ENCODE results near the gene ASB6. TPM values are rescaled to one million over a fixed set of nuclear protein-coding genes. Genes with fewer than 3 reads are reported as not detected.

Gene ASB6
- polyA plus RNA-seq, 2 of the 4 experiments (the other 2 are of a cell fraction) = 9.2 to 17.3 TPM

DNA sequence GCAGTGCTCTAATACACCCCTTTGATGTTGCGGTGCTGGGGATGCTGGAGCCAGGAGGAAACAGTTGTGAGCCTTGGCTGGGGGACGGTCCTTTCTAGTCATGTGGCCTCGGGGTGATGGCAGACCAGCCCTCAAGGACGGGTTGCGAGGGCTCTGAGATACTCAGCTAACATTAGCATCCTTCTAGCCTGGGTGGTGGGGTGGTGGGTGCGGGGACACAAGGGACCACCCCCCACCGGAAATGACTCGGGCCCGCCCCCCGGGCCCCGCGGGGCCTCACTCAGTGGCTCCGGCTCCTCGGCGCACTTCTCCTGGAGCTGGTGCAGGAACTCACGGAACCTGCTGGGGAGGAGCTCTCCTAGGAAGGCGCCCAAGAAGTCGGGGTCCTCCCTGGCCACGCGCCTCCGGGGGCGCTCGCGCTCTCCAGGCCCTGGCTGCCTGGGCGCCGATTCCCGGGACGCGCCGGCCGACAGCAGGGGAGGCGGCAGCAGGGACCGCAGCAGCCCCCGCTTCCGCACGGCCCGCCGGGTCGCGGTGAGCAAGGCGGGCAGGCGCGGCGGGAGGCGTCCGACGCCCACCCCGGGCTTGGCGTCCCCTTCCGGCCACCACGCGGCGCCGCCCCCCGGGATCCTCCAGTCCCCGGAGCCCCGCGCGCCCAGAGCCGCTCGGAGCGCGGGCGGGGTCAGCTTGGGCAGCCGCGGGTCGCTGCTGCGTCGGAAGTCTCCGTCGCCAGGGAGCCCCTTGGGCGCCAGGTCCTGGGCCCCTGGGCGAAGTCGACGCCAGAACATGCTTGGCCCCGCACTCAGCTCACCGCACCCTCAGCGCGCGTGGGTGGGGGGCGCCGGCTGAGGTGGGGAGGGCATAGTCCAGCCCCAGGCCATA is 21.9 kb downstream of the ASB6 start:
- H3K27ac ChIP-seq = peak overlapping the region; percentile 96 to 98
- TF ChIP-seq HDAC2 (IDR thresholded peaks at IDR 0.05) (no peak), NPAS2 (CRISPR knock-in tag; IDR thresholded peaks at IDR 0.05; ENCODE audit: borderline replicate concordance) (no peak), CBX8 (IDR thresholded peaks at IDR 0.05) (no peak), GATA3 (IDR thresholded peaks at IDR 0.05; ENCODE audit: borderline replicate concordance) (no peak), SREBF2 (IDR thresholded peaks at IDR 0.05) (no peak), CHD4 (IDR thresholded peaks at IDR 0.05; ENCODE audit: borderline replicate concordance) (no peak), NFE2L2 (conservative IDR thresholded peaks at IDR 0.05; ENCODE audit: low read length) (no peak), CEBPB (IDR thresholded peaks at IDR 0.05) (no peak), POLR2A (IDR thresholded peaks at IDR 0.05; ENCODE audit: low read length) (peak; percentile 44), ZNF302 (CRISPR knock-in tag; IDR thresholded peaks at IDR 0.05) (no peak), JUNB (IDR thresholded peaks at IDR 0.05) (no peak), HEYL (CRISPR knock-in tag; IDR thresholded peaks at IDR 0.05) (no peak), RFX5 (IDR thresholded peaks at IDR 0.05) (no peak), HOXB13 (CRISPR knock-in tag; IDR thresholded peaks at IDR 0.05; ENCODE audit: low read depth) (no peak), JUN (IDR thresholded peaks at IDR 0.05) (peak in 1 of 2 experiments; percentile 53; a peak in 2 of 5 replicates), RNF2 (IDR thresholded peaks at IDR 0.05; ENCODE audit: borderline replicate concordance, low read depth) (no peak), BHLHE40 (IDR thresholded peaks at IDR 0.05; ENCODE audit: low read depth, low read length) (no peak), RCOR1 (IDR thresholded peaks at IDR 0.05; ENCODE audit: low read depth, low read length) (no peak), EHMT2 (IDR thresholded peaks at IDR 0.05; ENCODE audit: low read depth) (no peak)
- TF ChIP-seq, protein P1, sequence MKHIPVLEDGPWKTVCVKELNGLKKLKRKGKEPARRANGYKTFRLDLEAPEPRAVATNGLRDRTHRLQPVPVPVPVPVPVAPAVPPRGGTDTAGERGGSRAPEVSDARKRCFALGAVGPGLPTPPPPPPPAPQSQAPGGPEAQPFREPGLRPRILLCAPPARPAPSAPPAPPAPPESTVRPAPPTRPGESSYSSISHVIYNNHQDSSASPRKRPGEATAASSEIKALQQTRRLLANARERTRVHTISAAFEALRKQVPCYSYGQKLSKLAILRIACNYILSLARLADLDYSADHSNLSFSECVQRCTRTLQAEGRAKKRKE (CRISPR knock-in tag; IDR thresholded peaks at IDR 0.05; ENCODE audit: low read depth) = no peak
- TF ChIP-seq, protein P2, sequence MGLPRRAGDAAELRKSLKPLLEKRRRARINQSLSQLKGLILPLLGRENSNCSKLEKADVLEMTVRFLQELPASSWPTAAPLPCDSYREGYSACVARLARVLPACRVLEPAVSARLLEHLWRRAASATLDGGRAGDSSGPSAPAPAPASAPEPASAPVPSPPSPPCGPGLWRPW (IDR thresholded peaks at IDR 0.05) = no peak
- TF ChIP-seq, protein P3, sequence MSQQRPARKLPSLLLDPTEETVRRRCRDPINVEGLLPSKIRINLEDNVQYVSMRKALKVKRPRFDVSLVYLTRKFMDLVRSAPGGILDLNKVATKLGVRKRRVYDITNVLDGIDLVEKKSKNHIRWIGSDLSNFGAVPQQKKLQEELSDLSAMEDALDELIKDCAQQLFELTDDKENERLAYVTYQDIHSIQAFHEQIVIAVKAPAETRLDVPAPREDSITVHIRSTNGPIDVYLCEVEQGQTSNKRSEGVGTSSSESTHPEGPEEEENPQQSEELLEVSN (IDR thresholded peaks at IDR 0.05; ENCODE audit: borderline replicate concordance, low read depth) = no peak
- TF ChIP-seq, protein P4, sequence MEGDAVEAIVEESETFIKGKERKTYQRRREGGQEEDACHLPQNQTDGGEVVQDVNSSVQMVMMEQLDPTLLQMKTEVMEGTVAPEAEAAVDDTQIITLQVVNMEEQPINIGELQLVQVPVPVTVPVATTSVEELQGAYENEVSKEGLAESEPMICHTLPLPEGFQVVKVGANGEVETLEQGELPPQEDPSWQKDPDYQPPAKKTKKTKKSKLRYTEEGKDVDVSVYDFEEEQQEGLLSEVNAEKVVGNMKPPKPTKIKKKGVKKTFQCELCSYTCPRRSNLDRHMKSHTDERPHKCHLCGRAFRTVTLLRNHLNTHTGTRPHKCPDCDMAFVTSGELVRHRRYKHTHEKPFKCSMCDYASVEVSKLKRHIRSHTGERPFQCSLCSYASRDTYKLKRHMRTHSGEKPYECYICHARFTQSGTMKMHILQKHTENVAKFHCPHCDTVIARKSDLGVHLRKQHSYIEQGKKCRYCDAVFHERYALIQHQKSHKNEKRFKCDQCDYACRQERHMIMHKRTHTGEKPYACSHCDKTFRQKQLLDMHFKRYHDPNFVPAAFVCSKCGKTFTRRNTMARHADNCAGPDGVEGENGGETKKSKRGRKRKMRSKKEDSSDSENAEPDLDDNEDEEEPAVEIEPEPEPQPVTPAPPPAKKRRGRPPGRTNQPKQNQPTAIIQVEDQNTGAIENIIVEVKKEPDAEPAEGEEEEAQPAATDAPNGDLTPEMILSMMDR (IDR thresholded peaks at IDR 0.05) = peak; percentile 45
- TF ChIP-seq, protein P5, sequence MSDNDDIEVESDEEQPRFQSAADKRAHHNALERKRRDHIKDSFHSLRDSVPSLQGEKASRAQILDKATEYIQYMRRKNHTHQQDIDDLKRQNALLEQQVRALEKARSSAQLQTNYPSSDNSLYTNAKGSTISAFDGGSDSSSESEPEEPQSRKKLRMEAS (IDR thresholded peaks at IDR 0.05) = no peak
- TF ChIP-seq, protein P6, sequence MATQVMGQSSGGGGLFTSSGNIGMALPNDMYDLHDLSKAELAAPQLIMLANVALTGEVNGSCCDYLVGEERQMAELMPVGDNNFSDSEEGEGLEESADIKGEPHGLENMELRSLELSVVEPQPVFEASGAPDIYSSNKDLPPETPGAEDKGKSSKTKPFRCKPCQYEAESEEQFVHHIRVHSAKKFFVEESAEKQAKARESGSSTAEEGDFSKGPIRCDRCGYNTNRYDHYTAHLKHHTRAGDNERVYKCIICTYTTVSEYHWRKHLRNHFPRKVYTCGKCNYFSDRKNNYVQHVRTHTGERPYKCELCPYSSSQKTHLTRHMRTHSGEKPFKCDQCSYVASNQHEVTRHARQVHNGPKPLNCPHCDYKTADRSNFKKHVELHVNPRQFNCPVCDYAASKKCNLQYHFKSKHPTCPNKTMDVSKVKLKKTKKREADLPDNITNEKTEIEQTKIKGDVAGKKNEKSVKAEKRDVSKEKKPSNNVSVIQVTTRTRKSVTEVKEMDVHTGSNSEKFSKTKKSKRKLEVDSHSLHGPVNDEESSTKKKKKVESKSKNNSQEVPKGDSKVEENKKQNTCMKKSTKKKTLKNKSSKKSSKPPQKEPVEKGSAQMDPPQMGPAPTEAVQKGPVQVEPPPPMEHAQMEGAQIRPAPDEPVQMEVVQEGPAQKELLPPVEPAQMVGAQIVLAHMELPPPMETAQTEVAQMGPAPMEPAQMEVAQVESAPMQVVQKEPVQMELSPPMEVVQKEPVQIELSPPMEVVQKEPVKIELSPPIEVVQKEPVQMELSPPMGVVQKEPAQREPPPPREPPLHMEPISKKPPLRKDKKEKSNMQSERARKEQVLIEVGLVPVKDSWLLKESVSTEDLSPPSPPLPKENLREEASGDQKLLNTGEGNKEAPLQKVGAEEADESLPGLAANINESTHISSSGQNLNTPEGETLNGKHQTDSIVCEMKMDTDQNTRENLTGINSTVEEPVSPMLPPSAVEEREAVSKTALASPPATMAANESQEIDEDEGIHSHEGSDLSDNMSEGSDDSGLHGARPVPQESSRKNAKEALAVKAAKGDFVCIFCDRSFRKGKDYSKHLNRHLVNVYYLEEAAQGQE (IDR thresholded peaks at IDR 0.05) = no peak
- TF ChIP-seq, protein P7, sequence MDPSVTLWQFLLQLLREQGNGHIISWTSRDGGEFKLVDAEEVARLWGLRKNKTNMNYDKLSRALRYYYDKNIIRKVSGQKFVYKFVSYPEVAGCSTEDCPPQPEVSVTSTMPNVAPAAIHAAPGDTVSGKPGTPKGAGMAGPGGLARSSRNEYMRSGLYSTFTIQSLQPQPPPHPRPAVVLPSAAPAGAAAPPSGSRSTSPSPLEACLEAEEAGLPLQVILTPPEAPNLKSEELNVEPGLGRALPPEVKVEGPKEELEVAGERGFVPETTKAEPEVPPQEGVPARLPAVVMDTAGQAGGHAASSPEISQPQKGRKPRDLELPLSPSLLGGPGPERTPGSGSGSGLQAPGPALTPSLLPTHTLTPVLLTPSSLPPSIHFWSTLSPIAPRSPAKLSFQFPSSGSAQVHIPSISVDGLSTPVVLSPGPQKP (IDR thresholded peaks at IDR 0.05; ENCODE audit: low read depth, low read length) = no peak
- ChIA-PET CTCF (interaction anchor here (0.6 to 26.2 kb wide), 18 partner anchors 10 to 486 kb away, joined by 3 to 947 read pairs (median 3); no protein-coding TSS in a partner anchor), POLR2A (interaction anchor here (0.6 to 2.7 kb wide), 8 partner anchors 124 to 629 kb away, joined by 3 to 8 read pairs (median 3); partner anchors contain the start of gene IER5L)
- ATAC-seq (peak; percentile 56 to 70), DNase-seq (ENCODE audit: low read depth in 1 of 2, low spot score in 1 of 2) (peak; percentile 49 to 54), FAIRE-seq (no peak)
- no peaks in the 10 kb centered on the region for H3K9me3 ChIP-seq
- WGBS (ENCODE audit: missing lambda C conversion rate) = 24% methylated on average over 12 of the region's 82 CpGs
- peak overlapping the region; percentile 95 for H3K4me2 ChIP-seq
- peak overlapping the region; percentile 75 for H3K4me3 ChIP-seq
- peaks cover 35% of the 10 kb centered on the region for H3K4me1 ChIP-seq
